SK-N-SH treated with all-trans-retinoic acid at 6 μM for 48 hours (cell line): ENCODE data around the gene DUSP14.

ENCODE experiments used
- ARNTL ChIP-seq: fragments of 450-650 bp; formaldehyde crosslinking; IDR thresholded peaks from 2 replicates; pipeline ENCODE4 v1.5.0; 2020; ENCODE audit warnings: low read depth, mild to moderate bottlenecking, moderate library complexity, borderline replicate concordance
- CSDC2 ChIP-seq: fragments of 250-450 bp; sonication (Bioruptor Pico); IDR thresholded peaks from 2 replicates; pipeline ENCODE4 v1.5.0; 2020; ENCODE audit warnings: mild to moderate bottlenecking, moderate library complexity
- RARB ChIP-seq: fragments of 250-450 bp; sonication (Bioruptor Pico); IDR thresholded peaks from 2 replicates; pipeline ENCODE4 v1.8.0; 2021; ENCODE audit warnings: mild to moderate bottlenecking, moderate library complexity
- ZC3H10 ChIP-seq: fragments of 250-450 bp; sonication (Bioruptor Pico); IDR thresholded peaks from 2 replicates; pipeline ENCODE4 v1.5.1; 2021; ENCODE audit warnings: mild to moderate bottlenecking, moderate library complexity
- ZFP3 ChIP-seq: fragments of 250-450 bp; sonication (Bioruptor Pico); IDR thresholded peaks from 2 replicates; pipeline ENCODE4 v1.5.0; 2020; ENCODE audit warnings: mild to moderate bottlenecking, moderate library complexity
- ZFP30 ChIP-seq: fragments of 450-650 bp; formaldehyde crosslinking; IDR thresholded peaks from 2 replicates; pipeline ENCODE4 v1.5.0; 2022; ENCODE audit warnings: mild to moderate bottlenecking, moderate library complexity
- ZNF565 ChIP-seq: fragments of 450-650 bp; formaldehyde crosslinking; conservative IDR thresholded peaks from 2 replicates; pipeline ENCODE4 v1.5.0; 2020; ENCODE audit warnings: low read depth, mild to moderate bottlenecking, moderate library complexity
- ZNF70 ChIP-seq: fragments of 450-650 bp; formaldehyde crosslinking; IDR thresholded peaks from 2 replicates; pipeline ENCODE4 v1.5.0; 2020; ENCODE audit warnings: mild to moderate bottlenecking, moderate library complexity
- TF ChIP-seq, protein P1 (sequence below): fragments of 250-450 bp; sonication (Bioruptor Pico); IDR thresholded peaks from 2 replicates; pipeline ENCODE4 v1.8.0; 2020; ENCODE audit warnings: mild to moderate bottlenecking, moderate library complexity, borderline replicate concordance
- TF ChIP-seq, protein P2 (sequence below): fragments of 250-450 bp; sonication (Bioruptor Pico); IDR thresholded peaks from 2 replicates; pipeline ENCODE4 v1.5.1; 2020; ENCODE audit warnings: low read depth, mild to moderate bottlenecking, moderate library complexity
- TF ChIP-seq, protein P3 (sequence below): fragments of 250-450 bp; sonication (Bioruptor Pico); IDR thresholded peaks from 2 replicates; pipeline ENCODE4 v1.8.0; 2021; ENCODE audit warnings: low read depth, mild to moderate bottlenecking, moderate library complexity, borderline replicate concordance

DNA sequence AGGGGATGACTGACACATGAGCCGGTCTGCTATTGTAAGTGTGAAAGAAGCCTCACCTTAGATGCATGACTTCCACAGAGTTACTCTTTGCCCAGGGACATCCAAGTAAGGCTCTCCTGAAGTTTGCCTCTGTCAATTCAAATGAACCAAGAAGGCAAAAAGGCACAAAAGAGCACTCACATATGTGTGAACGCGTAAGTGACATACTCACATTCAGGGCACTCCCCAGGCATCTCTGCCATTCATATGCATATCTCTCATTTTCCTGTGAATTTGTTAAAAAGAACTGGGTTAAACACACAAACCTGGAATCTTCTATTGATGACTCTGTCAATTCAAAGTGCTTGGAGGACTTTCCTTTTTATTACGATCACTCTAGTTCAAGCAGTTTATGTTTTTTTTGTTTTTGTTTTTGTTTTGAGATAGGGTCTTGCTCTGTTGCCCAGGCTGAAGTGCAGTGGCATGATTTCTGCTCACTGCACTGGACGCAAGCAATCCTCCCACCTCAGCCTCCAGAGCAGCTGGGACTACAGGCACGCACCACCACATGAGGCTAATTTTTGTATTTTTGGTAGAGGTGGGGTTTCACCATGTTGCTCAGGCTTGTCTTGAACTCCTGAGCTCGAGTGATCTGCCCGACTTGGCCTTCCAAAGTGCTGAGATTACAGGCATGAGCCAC, 49.4 kb downstream of the DUSP14 start:
- TF ChIP-seq, protein P1, sequence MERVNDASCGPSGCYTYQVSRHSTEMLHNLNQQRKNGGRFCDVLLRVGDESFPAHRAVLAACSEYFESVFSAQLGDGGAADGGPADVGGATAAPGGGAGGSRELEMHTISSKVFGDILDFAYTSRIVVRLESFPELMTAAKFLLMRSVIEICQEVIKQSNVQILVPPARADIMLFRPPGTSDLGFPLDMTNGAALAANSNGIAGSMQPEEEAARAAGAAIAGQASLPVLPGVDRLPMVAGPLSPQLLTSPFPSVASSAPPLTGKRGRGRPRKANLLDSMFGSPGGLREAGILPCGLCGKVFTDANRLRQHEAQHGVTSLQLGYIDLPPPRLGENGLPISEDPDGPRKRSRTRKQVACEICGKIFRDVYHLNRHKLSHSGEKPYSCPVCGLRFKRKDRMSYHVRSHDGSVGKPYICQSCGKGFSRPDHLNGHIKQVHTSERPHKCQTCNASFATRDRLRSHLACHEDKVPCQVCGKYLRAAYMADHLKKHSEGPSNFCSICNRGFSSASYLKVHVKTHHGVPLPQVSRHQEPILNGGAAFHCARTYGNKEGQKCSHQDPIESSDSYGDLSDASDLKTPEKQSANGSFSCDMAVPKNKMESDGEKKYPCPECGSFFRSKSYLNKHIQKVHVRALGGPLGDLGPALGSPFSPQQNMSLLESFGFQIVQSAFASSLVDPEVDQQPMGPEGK (CRISPR knock-in tag), result no peak
- TF ChIP-seq ARNTL, result no peak
- TF ChIP-seq, protein P2, sequence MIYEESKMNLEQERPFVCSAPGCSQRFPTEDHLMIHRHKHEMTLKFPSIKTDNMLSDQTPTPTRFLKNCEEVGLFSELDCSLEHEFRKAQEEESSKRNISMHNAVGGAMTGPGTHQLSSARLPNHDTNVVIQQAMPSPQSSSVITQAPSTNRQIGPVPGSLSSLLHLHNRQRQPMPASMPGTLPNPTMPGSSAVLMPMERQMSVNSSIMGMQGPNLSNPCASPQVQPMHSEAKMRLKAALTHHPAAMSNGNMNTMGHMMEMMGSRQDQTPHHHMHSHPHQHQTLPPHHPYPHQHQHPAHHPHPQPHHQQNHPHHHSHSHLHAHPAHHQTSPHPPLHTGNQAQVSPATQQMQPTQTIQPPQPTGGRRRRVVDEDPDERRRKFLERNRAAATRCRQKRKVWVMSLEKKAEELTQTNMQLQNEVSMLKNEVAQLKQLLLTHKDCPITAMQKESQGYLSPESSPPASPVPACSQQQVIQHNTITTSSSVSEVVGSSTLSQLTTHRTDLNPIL (CRISPR knock-in tag), result no peak
- no peak for TF ChIP-seq ZNF70 (CRISPR knock-in tag)
- no peak for TF ChIP-seq ZFP3 (CRISPR knock-in tag)
- no peak for TF ChIP-seq ZNF565
- no peak for TF ChIP-seq RARB (CRISPR knock-in tag)
- TF ChIP-seq ZFP30 (CRISPR knock-in tag), result no peak
- TF ChIP-seq, protein P3, sequence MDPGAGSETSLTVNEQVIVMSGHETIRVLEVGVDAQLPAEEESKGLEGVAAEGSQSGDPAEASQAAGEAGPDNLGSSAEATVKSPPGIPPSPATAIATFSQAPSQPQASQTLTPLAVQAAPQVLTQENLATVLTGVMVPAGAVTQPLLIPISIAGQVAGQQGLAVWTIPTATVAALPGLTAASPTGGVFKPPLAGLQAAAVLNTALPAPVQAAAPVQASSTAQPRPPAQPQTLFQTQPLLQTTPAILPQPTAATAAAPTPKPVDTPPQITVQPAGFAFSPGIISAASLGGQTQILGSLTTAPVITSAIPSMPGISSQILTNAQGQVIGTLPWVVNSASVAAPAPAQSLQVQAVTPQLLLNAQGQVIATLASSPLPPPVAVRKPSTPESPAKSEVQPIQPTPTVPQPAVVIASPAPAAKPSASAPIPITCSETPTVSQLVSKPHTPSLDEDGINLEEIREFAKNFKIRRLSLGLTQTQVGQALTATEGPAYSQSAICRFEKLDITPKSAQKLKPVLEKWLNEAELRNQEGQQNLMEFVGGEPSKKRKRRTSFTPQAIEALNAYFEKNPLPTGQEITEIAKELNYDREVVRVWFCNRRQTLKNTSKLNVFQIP, result no peak
- TF ChIP-seq CSDC2 (CRISPR knock-in tag), result no peak
- TF ChIP-seq ZC3H10 (CRISPR knock-in tag), result no peak
